Measurements from ENCODE around the gene MACROD2.
"Not testable (repeated sequence)": the region's sequence is repeated elsewhere in the genome, so short reads cannot be mapped to it uniquely, and the experiment has no call there.

Gene MACROD2

GRCh38 chr20:15146948-15147347 lies 1151.6 kb downstream of the MACROD2 start:
- DNase-seq: peak; percentile 95

GRCh38 chr20:15154070-15154469 lies 1158.8 kb downstream of the MACROD2 start:
- DNase-seq: no peak

- no peak for DNase-seq
Measured at GRCh38 chr20:15155848-15156401, 1160.6 kb downstream of the MACROD2 start.

GRCh38 chr20:15158533-15158932 lies 1163.2 kb downstream of the MACROD2 start:
- DNase-seq: no peak

- no peak for DNase-seq
Measured at GRCh38 chr20:15162079-15162647, 1166.8 kb downstream of the MACROD2 start.

- DNase-seq: no peak
Measured at GRCh38 chr20:15163632-15164031, 1168.3 kb downstream of the MACROD2 start.

GRCh38 chr20:15164726-15165125 lies 1169.4 kb downstream of the MACROD2 start:
- DNase-seq: no peak

GRCh38 chr20:15166744-15167143 lies 1171.4 kb downstream of the MACROD2 start:
- DNase-seq: no peak

GRCh38 chr20:15171016-15171415 lies 1175.7 kb downstream of the MACROD2 start:
- no peak for DNase-seq

GRCh38 chr20:15176929-15177328 lies 1181.6 kb downstream of the MACROD2 start:
- no peak for DNase-seq

- DNase-seq: no peak
Measured at GRCh38 chr20:15178581-15178980, 1183.3 kb downstream of the MACROD2 start.

GRCh38 chr20:15179381-15179780 lies 1184.1 kb downstream of the MACROD2 start:
- peak; percentile 91 for DNase-seq

- no peak for DNase-seq
Measured at GRCh38 chr20:15179781-15180180, 1184.5 kb downstream of the MACROD2 start.

GRCh38 chr20:15185322-15185721 lies 1190.0 kb downstream of the MACROD2 start:
- DNase-seq: no peak

- DNase-seq: no peak
Measured at GRCh38 chr20:15185913-15186312, 1190.6 kb downstream of the MACROD2 start.

GRCh38 chr20:15187612-15188011 lies 1192.3 kb downstream of the MACROD2 start:
- no peak for DNase-seq

GRCh38 chr20:15188415-15188814 lies 1193.1 kb downstream of the MACROD2 start:
- no peak for DNase-seq

- no peak for DNase-seq
Measured at GRCh38 chr20:15191082-15191723, 1195.9 kb downstream of the MACROD2 start.

GRCh38 chr20:15195378-15195777 lies 1200.1 kb downstream of the MACROD2 start:
- DNase-seq: no peak

GRCh38 chr20:15196547-15197255 lies 1201.4 kb downstream of the MACROD2 start:
- DNase-seq: no peak

- DNase-seq: not testable (repeated sequence)
Measured at GRCh38 chr20:15198017-15198416, 1202.7 kb downstream of the MACROD2 start.

- DNase-seq: no peak
Measured at GRCh38 chr20:15199698-15200097, 1204.4 kb downstream of the MACROD2 start.

GRCh38 chr20:15200147-15200565 lies 1204.8 kb downstream of the MACROD2 start:
- no peak for DNase-seq

- no peak for DNase-seq
Measured at GRCh38 chr20:15201602-15202001, 1206.3 kb downstream of the MACROD2 start.

All from NCI-H2171 treated with DMSO at 0.1 percent for 48 hours (cell line).